Bronchial epithelial cell (primary cell): ENCODE results near the gene CNOT1. TPM values are rescaled to one million over a fixed set of nuclear protein-coding genes. Genes with fewer than 3 reads are reported as not detected.
A peak's percentile ranks its signal among the peaks of the same experiment; 100 is the strongest.

Source experiments
- DNase-seq: peaks from one replicate; pipeline ENCODE4 v3.0.0-alpha.2; 2010; ENCODE audit warnings: low read depth
- FAIRE-seq: peaks from 2 replicates; lab custom pipeline; 2011; peaks lifted over from hg19 to GRCh38; lab: Jason Lieb, UNC
- H3K27me3 ChIP-seq: 2 replicates; pipeline ENCODE4 v1.5.1; 2011; ENCODE audit warnings: low read length; ENCODE audit not compliant: control insufficient read depth, insufficient read depth
- H3K36me3 ChIP-seq: 2 replicates; pipeline ENCODE4 v1.5.1; 2011; ENCODE audit warnings: low read length; ENCODE audit not compliant: control insufficient read depth, insufficient read depth
- H3K4me3 ChIP-seq: 2 replicates; pipeline ENCODE4 v1.5.1; 2011; ENCODE audit warnings: mild to moderate bottlenecking, low read depth, low read length, control low read depth
- total RNA-seq: library from RNA; depleted of rRNA; stranded (reverse); fragments of >200 nt; gene quantifications from 2 replicates; pipeline ENCODE4 v1.2.1, GENCODE V29; 2014
- TF ChIP-seq, protein P1 (sequence below): IDR thresholded peaks from 2 replicates; pipeline ENCODE4 v1.5.1; 2011; ENCODE audit warnings: mild to moderate bottlenecking, moderate library complexity, low read length, control low read depth, inconsistent platforms; ENCODE audit not compliant: insufficient read depth, severe bottlenecking

Gene CNOT1
- total RNA-seq, 1 donor from 2014 or later, result 113 TPM

GRCh38 chr16:58490065-58490464 is 139.6 kb downstream of the CNOT1 start:
- Histone ChIP-seq H3K4me3 (no peak overlapping the region), H3K27me3 (no peaks in the 10 kb centered on the region), H3K36me3 (no peaks in the 10 kb centered on the region)
- FAIRE-seq (no peak), DNase-seq (no peak)
- TF ChIP-seq, protein P1, sequence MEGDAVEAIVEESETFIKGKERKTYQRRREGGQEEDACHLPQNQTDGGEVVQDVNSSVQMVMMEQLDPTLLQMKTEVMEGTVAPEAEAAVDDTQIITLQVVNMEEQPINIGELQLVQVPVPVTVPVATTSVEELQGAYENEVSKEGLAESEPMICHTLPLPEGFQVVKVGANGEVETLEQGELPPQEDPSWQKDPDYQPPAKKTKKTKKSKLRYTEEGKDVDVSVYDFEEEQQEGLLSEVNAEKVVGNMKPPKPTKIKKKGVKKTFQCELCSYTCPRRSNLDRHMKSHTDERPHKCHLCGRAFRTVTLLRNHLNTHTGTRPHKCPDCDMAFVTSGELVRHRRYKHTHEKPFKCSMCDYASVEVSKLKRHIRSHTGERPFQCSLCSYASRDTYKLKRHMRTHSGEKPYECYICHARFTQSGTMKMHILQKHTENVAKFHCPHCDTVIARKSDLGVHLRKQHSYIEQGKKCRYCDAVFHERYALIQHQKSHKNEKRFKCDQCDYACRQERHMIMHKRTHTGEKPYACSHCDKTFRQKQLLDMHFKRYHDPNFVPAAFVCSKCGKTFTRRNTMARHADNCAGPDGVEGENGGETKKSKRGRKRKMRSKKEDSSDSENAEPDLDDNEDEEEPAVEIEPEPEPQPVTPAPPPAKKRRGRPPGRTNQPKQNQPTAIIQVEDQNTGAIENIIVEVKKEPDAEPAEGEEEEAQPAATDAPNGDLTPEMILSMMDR, result no peak

GRCh38 chr16:58488531-58488930 is 141.1 kb downstream of the CNOT1 start:
- Histone ChIP-seq H3K4me3 (no peak overlapping the region), H3K36me3 (no peaks in the 10 kb centered on the region), H3K27me3 (no peaks in the 10 kb centered on the region)
- TF ChIP-seq, protein P1, result no peak
- no peak for DNase-seq
- FAIRE-seq, result no peak

DNA sequence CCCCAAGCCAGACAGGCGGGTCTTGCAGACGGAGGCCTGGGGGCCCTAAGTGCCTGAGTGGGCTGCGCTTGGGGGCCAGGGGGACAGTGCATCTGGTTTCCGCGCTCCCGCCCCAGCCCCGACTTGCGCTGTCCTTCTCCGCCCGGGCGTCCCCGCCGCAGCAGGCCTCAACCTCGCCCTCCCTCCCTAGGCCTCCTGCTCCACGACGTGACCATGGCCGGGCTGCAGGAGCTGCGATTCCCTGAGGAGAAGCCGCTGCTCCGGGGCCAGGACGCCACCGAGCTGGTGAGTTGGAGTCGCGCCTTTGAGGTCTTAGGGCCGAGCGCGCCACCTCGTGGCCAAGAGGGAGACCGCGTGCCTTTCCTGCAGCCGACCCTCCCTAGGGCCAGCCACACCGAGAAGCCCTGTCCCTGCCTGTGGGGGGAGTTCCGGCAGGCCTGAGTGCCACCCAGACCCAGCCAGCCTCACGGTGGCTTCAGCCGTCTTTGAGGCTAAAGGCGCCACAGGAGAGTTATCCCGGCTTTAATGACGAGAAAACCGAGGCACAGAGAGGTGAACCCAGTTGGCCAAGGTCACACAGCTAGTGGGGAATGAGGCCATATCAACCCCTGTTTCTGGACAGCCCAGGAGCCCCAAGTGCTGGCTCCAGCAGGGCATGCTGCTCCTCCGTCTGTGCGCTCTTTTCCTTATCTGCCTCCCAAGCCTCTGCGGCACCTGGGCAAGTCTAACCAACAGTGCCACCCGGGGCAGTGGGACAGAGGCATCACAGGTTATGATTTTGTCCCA is 141.9 kb downstream of the CNOT1 start:
- DNase-seq, result peak; percentile 34
- Histone ChIP-seq H3K4me3 (no peak overlapping the region), H3K27me3 (no peaks in the 10 kb centered on the region), H3K36me3 (no peaks in the 10 kb centered on the region)
- TF ChIP-seq, protein P1, result peak; percentile 97
- FAIRE-seq, result no peak

DNA sequence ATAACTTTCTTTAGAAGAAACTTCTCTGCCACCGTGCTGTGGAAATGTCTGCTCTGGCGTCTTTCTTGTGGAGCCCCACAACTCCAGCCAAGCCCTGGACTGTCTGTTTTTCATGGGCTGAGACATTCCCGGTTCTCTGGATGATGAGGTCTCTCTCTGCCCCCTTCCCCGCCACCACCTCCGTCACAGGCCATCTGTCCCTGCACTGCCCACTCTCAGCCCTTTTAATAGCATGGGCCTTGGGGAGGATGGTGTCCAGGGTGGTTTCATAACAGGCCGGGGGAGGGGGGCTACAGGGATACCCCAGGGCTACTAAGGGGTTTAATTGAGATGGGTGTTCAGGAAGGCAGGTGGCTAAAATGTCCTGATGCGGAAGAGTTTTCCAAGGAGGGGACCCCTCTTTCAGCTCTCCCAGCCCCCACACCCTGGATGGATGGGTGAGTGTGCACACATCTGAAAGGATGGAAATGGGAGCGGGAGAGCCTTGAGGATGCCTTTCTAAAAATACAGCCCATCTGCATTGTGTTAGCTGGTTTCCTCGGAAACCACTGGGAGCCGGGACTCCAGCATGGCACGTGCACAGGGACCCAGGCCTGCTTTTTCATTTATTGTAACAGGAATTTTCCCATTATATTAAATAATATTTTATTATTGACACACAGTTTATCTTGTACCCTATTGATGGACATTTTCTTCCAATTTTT is 144.3 kb downstream of the CNOT1 start:
- TF ChIP-seq, protein P1, result no peak
- no peak for FAIRE-seq
- no peak for DNase-seq
- no peaks in the 10 kb centered on the region for H3K36me3 ChIP-seq
- no peak overlapping the region for H3K4me3 ChIP-seq
- no peaks in the 10 kb centered on the region for H3K27me3 ChIP-seq

- no peak for DNase-seq
- Histone ChIP-seq H3K27me3 (no peaks in the 10 kb centered on the region), H3K36me3 (no peaks in the 10 kb centered on the region), H3K4me3 (no peak overlapping the region)
- TF ChIP-seq, protein P1, result no peak
- FAIRE-seq, result no peak
These were observed 147.7 kb downstream of the CNOT1 start for GRCh38 chr16:58481931-58482330.
